Testis (tissue), 2 donors: Measurements from ENCODE around the gene TENT4B.

ENCODE experiments used
- CTCF ChIP-seq, 3 experiments: fragments of 450-650 bp in 2 of 3; fragments of 200-600 bp in 1 of 3; sonication (generic) in 1 of 3; IDR thresholded peaks; one replicate each; pipeline ENCODE4 v1.5.1; 2016 to 2019; ENCODE audit warnings: antibody characterized with exemption in 3 of 3, mild to moderate bottlenecking in 2 of 3, moderate library complexity in 1 of 3
- POLR2A ChIP-seq: fragments of 450-650 bp; IDR thresholded peaks from one replicate; pipeline ENCODE4 v1.6.1; 2017; ENCODE audit warnings: antibody characterized with exemption, mild to moderate bottlenecking, moderate library complexity

GRCh38 chr16:50261160-50261706 is 108.1 kb downstream of the TENT4B start:
- no peak for TF ChIP-seq CTCF (IDR thresholded peaks at IDR 0.05)
- no peak for TF ChIP-seq POLR2A
